SK-N-SH (cell line): Measurements from ENCODE around the gene PDIK1L. TPM values are rescaled to one million over a fixed set of nuclear protein-coding genes. Genes with fewer than 3 reads are reported as not detected.

Source experiments
- CTCF ChIA-PET: fragments of 300-600, 350-600 bp; formaldehyde crosslinking; extraction: SDS; loops from one replicate; lab custom pipeline; 2021; lab: Yijun Ruan, JAX
- POLR2A ChIA-PET: fragments of 350-600 bp; sonication (Branson Sonifier 250); formaldehyde crosslinking; extraction: SDS; loops from one replicate; lab custom pipeline; 2020; ENCODE audit warnings: antibody characterized with exemption, inconsistent platforms; lab: Yijun Ruan, JAX
- DNase-seq: peaks from one replicate; pipeline ENCODE4 v3.0.0; 2012
- H2AFZ ChIP-seq: fragments of 200-600 bp; sonication (generic); 2 replicates; pipeline ENCODE4 v1.8.1; 2016; ENCODE audit warnings: antibody characterized with exemption, mild to moderate bottlenecking, low read depth
- H3F3A ChIP-seq: fragments of 200-600 bp; sonication (generic); replicated peaks from 2 replicates; pipeline ENCODE3; 2016; ENCODE audit warnings: antibody characterized with exemption, mild to moderate bottlenecking; ENCODE audit not compliant: insufficient read depth
- H3K27ac ChIP-seq, 2 experiments: fragments of 200-500 bp in 1 of 2; fragments of 200-600 bp in 1 of 2; sonication (Bioruptor generic) in 1 of 2; sonication (generic), shearing (Covaris generic) in 1 of 2; 2 replicates each; pipeline versions ENCODE4 v1.5.1 to v1.6.1; 2014 to 2016; ENCODE audit warnings: low read depth in 2 of 2, inconsistent platforms in 1 of 2, low read length in 1 of 2, mild to moderate bottlenecking in 1 of 2, mixed read lengths in 1 of 2
- H3K27me3 ChIP-seq: fragments of 200-600 bp; sonication (generic), shearing (Covaris generic); 2 replicates; pipeline ENCODE4 v1.6.1; 2016; ENCODE audit warnings: mixed run types; ENCODE audit not compliant: insufficient read depth
- H3K36me3 ChIP-seq, 2 experiments: fragments of 200-500 bp in 1 of 2; fragments of 200-600 bp in 1 of 2; sonication (Bioruptor generic) in 1 of 2; sonication (generic) in 1 of 2; replicated peaks in 1 of 2; 2 replicates each; pipeline versions ENCODE3 to v1.5.1; 2014 to 2016; ENCODE audit warnings: low read length in 1 of 2, mild to moderate bottlenecking in 1 of 2; ENCODE audit not compliant: insufficient read depth in 2 of 2, control insufficient read depth in 1 of 2
- H3K4me1 ChIP-seq, 2 experiments: fragments of 200-500 bp in 1 of 2; fragments of 200-600 bp in 1 of 2; sonication (Bioruptor generic) in 1 of 2; sonication (generic), shearing (Covaris generic) in 1 of 2; 2 replicates each; pipeline versions ENCODE4 v1.5.1 to v1.6.1; 2014 to 2016; ENCODE audit warnings: low read depth in 1 of 2, low read length in 1 of 2, mixed run types in 1 of 2; ENCODE audit not compliant: insufficient read depth in 2 of 2, control insufficient read depth in 1 of 2
- H3K4me2 ChIP-seq: fragments of 200-600 bp; sonication (generic), shearing (Covaris generic); 2 replicates; pipeline ENCODE4 v1.6.1; 2017; ENCODE audit warnings: mixed run types
- H3K4me3 ChIP-seq, 2 experiments: fragments of 200-500 bp in 1 of 2; fragments of 200-600 bp in 1 of 2; sonication (Bioruptor generic) in 1 of 2; sonication (generic), shearing (Covaris generic) in 1 of 2; 2 replicates each; pipeline versions ENCODE4 v1.5.1 to v1.8.1; 2014 to 2016; ENCODE audit warnings: low read depth in 2 of 2, inconsistent platforms in 1 of 2, low read length in 1 of 2, mild to moderate bottlenecking in 1 of 2, mixed read lengths in 1 of 2, moderate library complexity in 1 of 2
- H3K79me2 ChIP-seq: fragments of 200-600 bp; sonication (generic); 2 replicates; pipeline ENCODE4 v1.8.1; 2017; ENCODE audit warnings: mild to moderate bottlenecking; ENCODE audit not compliant: insufficient read depth
- H3K9ac ChIP-seq: fragments of 200-600 bp; sonication (generic); 2 replicates; pipeline ENCODE4 v1.6.1; 2017; ENCODE audit warnings: mixed run types
- H3K9me2 ChIP-seq: fragments of 200-600 bp; sonication (generic); 2 replicates; pipeline ENCODE4 v1.6.1; 2017; ENCODE audit warnings: mixed run types
- H3K9me3 ChIP-seq: fragments of 200-600 bp; sonication (generic); 2 replicates; pipeline ENCODE4 v1.6.1; 2017; ENCODE audit warnings: mixed run types, mild to moderate bottlenecking, moderate library complexity
- H4K20me1 ChIP-seq: fragments of 200-600 bp; sonication (generic); 2 replicates; pipeline ENCODE4 v1.6.1; 2017; ENCODE audit warnings: mild to moderate bottlenecking, mixed run types; ENCODE audit not compliant: insufficient read depth
- CHD2 ChIP-seq: fragments of 150-350 bp; IDR thresholded peaks from 2 replicates; pipeline ENCODE4 v1.6.1; 2018; ENCODE audit warnings: low read length; ENCODE audit not compliant: partially characterized antibody
- CTCF ChIP-seq: fragments of 200-600 bp; sonication (generic); IDR thresholded peaks from 2 replicates; pipeline ENCODE4 v1.6.1; 2017; ENCODE audit warnings: antibody characterized with exemption, mild to moderate bottlenecking, moderate library complexity
- ELF1 ChIP-seq: IDR thresholded peaks from 2 replicates; pipeline ENCODE4 v1.4.0; 2012
- EP300 ChIP-seq, 2 experiments: IDR thresholded peaks; 2 replicates each; pipeline versions ENCODE4 v1.4.0 to v1.6.1; 2012; ENCODE audit warnings: borderline replicate concordance in 1 of 2, low read depth in 1 of 2, low read length in 1 of 2
- FOSL2 ChIP-seq: IDR thresholded peaks from 2 replicates; pipeline ENCODE4 v1.4.0; 2012; ENCODE audit warnings: low read depth, mild to moderate bottlenecking, moderate library complexity, borderline replicate concordance
- FOXM1 ChIP-seq: IDR thresholded peaks from 2 replicates; pipeline ENCODE4 v1.4.0; 2012; ENCODE audit warnings: low read depth, mild to moderate bottlenecking
- GABPA ChIP-seq: IDR thresholded peaks from 2 replicates; pipeline ENCODE4 v1.4.0; 2012; ENCODE audit warnings: low read depth, mild to moderate bottlenecking
- IRF3 ChIP-seq: fragments of 150-350 bp; IDR thresholded peaks from 2 replicates; pipeline ENCODE4 v1.6.1; 2016; ENCODE audit warnings: mild to moderate bottlenecking, low read depth, low read length
- PBX3 ChIP-seq: IDR thresholded peaks from 2 replicates; pipeline ENCODE4; 2012
- RCOR1 ChIP-seq: fragments of 150-350 bp; IDR thresholded peaks from 2 replicates; pipeline ENCODE4 v1.6.1; 2017; ENCODE audit warnings: antibody characterized with exemption, low read length
- REST ChIP-seq: IDR thresholded peaks from 2 replicates; pipeline ENCODE4 v1.6.1; 2012; ENCODE audit warnings: mild to moderate bottlenecking, low read depth, low read length, moderate library complexity
- RFX5 ChIP-seq: IDR thresholded peaks from 2 replicates; pipeline ENCODE4 v1.6.1; 2012; ENCODE audit warnings: mild to moderate bottlenecking, improper control_type of control experiment, low read length
- RXRA ChIP-seq: IDR thresholded peaks from 2 replicates; pipeline ENCODE4 v1.4.0; 2012; ENCODE audit warnings: low read depth, mild to moderate bottlenecking, borderline replicate concordance
- SIN3A ChIP-seq: IDR thresholded peaks from 2 replicates; pipeline ENCODE4 v1.6.1; 2012; ENCODE audit warnings: low read depth, mild to moderate bottlenecking, low read length, moderate library complexity, borderline replicate concordance
- TAF1 ChIP-seq: IDR thresholded peaks from 2 replicates; pipeline ENCODE4 v1.6.1; 2012; ENCODE audit warnings: low read depth, mild to moderate bottlenecking, low read length, moderate library complexity, borderline replicate concordance
- USF1 ChIP-seq: IDR thresholded peaks from 2 replicates; pipeline ENCODE4 v1.4.0; 2012; ENCODE audit warnings: low read depth, borderline replicate concordance
- USF2 ChIP-seq: fragments of 150-350 bp; IDR thresholded peaks from 2 replicates; pipeline ENCODE4 v1.6.1; 2017; ENCODE audit warnings: antibody characterized with exemption, low read length, low read depth, borderline replicate concordance
- WGBS: methylation state at CpG from one replicate; pipeline ENCODE4 v1.1.6; 2017; ENCODE audit warnings: low lambda C conversion rate; 5-methylcytosine and 5-hydroxymethylcytosine counted together
- polyA plus RNA-seq, 3 experiments: library from polyadenylated mRNA; depleted of rRNA; stranded (reverse); fragments of >200 nt; gene quantifications; 2 replicates each; pipeline ENCODE4 v1.2.3, GENCODE V29; 2012

PDIK1L gene
- polyA plus RNA-seq, 1 of the 3 experiments (the other 2 are of a cell fraction): 1.2 TPM

GRCh38 chr1:26130695-26131094 lies 19.1 kb downstream of the PDIK1L start:
- Histone ChIP-seq H3K79me2 (no peaks in the 10 kb centered on the region), H3K4me1 (0 out of 4 replicates have a peak, but pooled peaks cover 0 to 4% of the 10 kb centered on the region in 2 experiments), H3K4me3 (no peak overlapping the region), H2AFZ (no peak overlapping the region), H3F3A (no peaks in the 10 kb centered on the region), H3K9me2 (no peaks in the 10 kb centered on the region), H4K20me1 (no peaks in the 10 kb centered on the region), H3K36me3 (no peaks in the 10 kb centered on the region), H3K27me3 (no peaks in the 10 kb centered on the region), H3K9ac (no peak overlapping the region), H3K4me2 (no peak overlapping the region), H3K9me3 (no peaks in the 10 kb centered on the region), H3K27ac (no peak overlapping the region)
- no peak for DNase-seq
- ChIA-PET CTCF (interaction anchor here (0.8 to 11.3 kb wide), 3 partner anchors 8 to 31 kb away, joined by 4 to 91 read pairs (median 5); no protein-coding TSS in a partner anchor), POLR2A (no interaction called here)
- 78% methylated on average over 1 of the region's 1 CpG for WGBS
- TF ChIP-seq CHD2 (no peak), RCOR1 (no peak), EP300 (IDR thresholded peaks at IDR 0.05; ENCODE audit: borderline replicate concordance in 1 of 2, low read depth in 1 of 2, low read length in 1 of 2) (no peak), SIN3A (no peak), USF2 (no peak), GABPA (no peak), USF1 (no peak), IRF3 (no peak), REST (no peak), TAF1 (no peak), RXRA (no peak), ELF1 (no peak), PBX3 (no peak), FOSL2 (no peak), CTCF (no peak), RFX5 (no peak), FOXM1 (no peak)
